ENCODE data around the gene SVIL. TPM values are rescaled to one million over a fixed set of nuclear protein-coding genes. Genes with fewer than 3 reads are reported as not detected.

SVIL gene
- total and polyA plus RNA-seq, 2 of the 13 experiments (the other 11 are each of a cell fraction or from before 2014, with no cell fraction given): 3.9 to 12.1 TPM

GRCh38 chr10:29586509-29586908, 48.3 kb downstream of the SVIL start:
- no peak overlapping the region for H3K4me3 ChIP-seq (replicated peaks in 1 of 3; ENCODE audit: insufficient read depth in 1 of 3, low read depth in 2 of 3, low read length in 3 of 3)
- no peaks in the 10 kb centered on the region for H3K79me2 ChIP-seq (ENCODE audit: insufficient read depth, low read length)

More at GRCh38 chr10:29586509-29586908, 48.3 kb downstream of the SVIL start:
- ATAC-seq (no peak), FAIRE-seq (no peak), DNase-seq (ENCODE audit: low spot score) (no peak)
- Histone ChIP-seq H3K27me3 (ENCODE audit: control insufficient read depth in 1 of 2, insufficient read depth in 2 of 2, low read length in 2 of 2) (no peaks in the 10 kb centered on the region), H2AFZ (ENCODE audit: low read length) (no peak overlapping the region), H3K4me2 (ENCODE audit: low read depth, low read length) (no peak overlapping the region), H3K27ac (ENCODE audit: extremely low read length, insufficient read depth, low read length) (no peak overlapping the region), H3K36me3 (replicated peaks in 1 of 2; ENCODE audit: control insufficient read depth in 1 of 2, insufficient read depth in 2 of 2, low read length in 2 of 2) (no peaks in the 10 kb centered on the region), H3K9ac (ENCODE audit: insufficient read depth, low read depth, low read length) (no peak overlapping the region), H3K4me1 (ENCODE audit: insufficient read depth, low read length) (peaks cover 43% of the 10 kb centered on the region), H4K20me1 (ENCODE audit: insufficient read depth, low read length) (no peaks in the 10 kb centered on the region), H3K9me3 (ENCODE audit: low read length) (no peaks in the 10 kb centered on the region)
- no TSS peak for BruUV-seq (replicated peaks)
- in situ Hi-C loops (cut with HindIII; ENCODE audit: extremely low pct_ligation_motif_present, low pct_unique_long_range_greater_than_20kb): no loop called here
- POLR2A ChIA-PET: no interaction called here
- intact Hi-C loops (cut with micrococcal nuclease; ENCODE audit: unreplicated experiment): no loop called here
- TF ChIP-seq SALL1 (CRISPR knock-in tag; IDR thresholded peaks at IDR 0.05): no peak
- no peak for TF ChIP-seq ZNF800 (CRISPR knock-in tag; IDR thresholded peaks at IDR 0.05)
- TF ChIP-seq MEF2D (CRISPR knock-in tag; IDR thresholded peaks at IDR 0.05): no peak
- TF ChIP-seq HIC2 (CRISPR knock-in tag; IDR thresholded peaks at IDR 0.05; ENCODE audit: low read depth): no peak
- no peak for TF ChIP-seq PCBP1 (IDR thresholded peaks at IDR 0.05; ENCODE audit: borderline replicate concordance, low read depth, low read length)
- TF ChIP-seq DNMT1 (CRISPR knock-in tag; IDR thresholded peaks at IDR 0.05): no peak
- no peak for TF ChIP-seq TOE1 (CRISPR knock-in tag; IDR thresholded peaks at IDR 0.05)
- no peak for TF ChIP-seq ZEB1 (IDR thresholded peaks at IDR 0.05; ENCODE audit: insufficient replicate concordance, low read depth)
- TF ChIP-seq ZNF24 (IDR thresholded peaks at IDR 0.05): no peak
- TF ChIP-seq ZBTB25 (CRISPR knock-in tag; IDR thresholded peaks at IDR 0.05): no peak
- no peak for TF ChIP-seq NR3C1 (CRISPR knock-in tag; IDR thresholded peaks at IDR 0.05)
- no peak for TF ChIP-seq TEAD3 (CRISPR knock-in tag; optimal IDR thresholded peaks at IDR 0.05; ENCODE audit: borderline replicate concordance)
- TF ChIP-seq RFX5 (IDR thresholded peaks at IDR 0.05; ENCODE audit: low read depth, low read length): no peak
- no peak for TF ChIP-seq NFE2L2 (IDR thresholded peaks at IDR 0.05; ENCODE audit: low read length)
- TF ChIP-seq ZNF207 (IDR thresholded peaks at IDR 0.05; ENCODE audit: borderline replicate concordance): no peak
- TF ChIP-seq ARNTL (CRISPR knock-in tag; IDR thresholded peaks at IDR 0.05): no peak
- no peak for TF ChIP-seq POGZ (CRISPR knock-in tag; IDR thresholded peaks at IDR 0.05)
- TF ChIP-seq ZNF550 (CRISPR knock-in tag; IDR thresholded peaks at IDR 0.05; ENCODE audit: borderline replicate concordance): no peak
- no peak for TF ChIP-seq ZFAT (CRISPR knock-in tag; conservative IDR thresholded peaks at IDR 0.05)
- WGBS (ENCODE audit: low lambda C conversion rate): 97% methylated on average over 4 of the region's 4 CpGs
- CTCF ChIA-PET (ENCODE audit: low intra/inter-chr PET ratio, low total read pairs): no interaction called here
